ENCODE measurements around the gene THNSL1. TPM values are rescaled to one million over a fixed set of nuclear protein-coding genes. Genes with fewer than 3 reads are reported as not detected.

Gene THNSL1
- total and polyA plus RNA-seq, 9 of the 15 experiments (the other 6 are each of a cell fraction or from before 2014, with no cell fraction given), result 4.5 to 8.6 (median 6.3) TPM

- no peak for TF ChIP-seq BCLAF1 (IDR thresholded peaks at IDR 0.05; ENCODE audit: borderline replicate concordance in 1 of 2, control insufficient read depth in 1 of 2, low read depth in 2 of 2, low read length in 1 of 2)
- peak; percentile 97 for TF ChIP-seq ZBTB49 (CRISPR knock-in tag; IDR thresholded peaks at IDR 0.05; ENCODE audit: borderline replicate concordance)
- TF ChIP-seq ZNF280B (CRISPR knock-in tag; IDR thresholded peaks at IDR 0.05), result no peak
- no peak for TF ChIP-seq XRCC4 (IDR thresholded peaks at IDR 0.05; ENCODE audit: extremely low read depth, insufficient read depth, insufficient read length)
- TF ChIP-seq E2F5 (CRISPR knock-in tag; IDR thresholded peaks at IDR 0.05), result peak; percentile 95
- no peak for TF ChIP-seq TRIM28 (IDR thresholded peaks at IDR 0.05)
- TF ChIP-seq MBD2 (IDR thresholded peaks at IDR 0.05; ENCODE audit: borderline replicate concordance, low read depth), result peak; percentile 31; the same call in 1 of the 2 replicates
- TF ChIP-seq AFF1 (IDR thresholded peaks at IDR 0.05; ENCODE audit: low read depth in 1 of 2, partially characterized antibody in 2 of 2), result no peak
- peak; percentile 15; the same call in 1 of the 2 replicates for TF ChIP-seq ZNF41 (CRISPR knock-in tag; conservative IDR thresholded peaks at IDR 0.05)
- no peak for TF ChIP-seq MTF1 (CRISPR knock-in tag; IDR thresholded peaks at IDR 0.05; ENCODE audit: borderline replicate concordance)
- TF ChIP-seq ZBTB7A (IDR thresholded peaks at IDR 0.05; ENCODE audit: borderline replicate concordance, control insufficient read depth, low read depth, low read length), result 0 out of 2 replicates have a peak, but pooled peaks have one; percentile 58
- TF ChIP-seq PCBP1 (IDR thresholded peaks at IDR 0.05; ENCODE audit: low read depth, low read length, poor library complexity, severe bottlenecking), result no peak
- no peak for TF ChIP-seq ZNF766 (CRISPR knock-in tag; conservative IDR thresholded peaks at IDR 0.05)
These were observed at the start of gene THNSL1 (continued) for GRCh38 chr10:25016376-25017153.
